Measurements from ENCODE around the gene PSKH1.

DNA sequence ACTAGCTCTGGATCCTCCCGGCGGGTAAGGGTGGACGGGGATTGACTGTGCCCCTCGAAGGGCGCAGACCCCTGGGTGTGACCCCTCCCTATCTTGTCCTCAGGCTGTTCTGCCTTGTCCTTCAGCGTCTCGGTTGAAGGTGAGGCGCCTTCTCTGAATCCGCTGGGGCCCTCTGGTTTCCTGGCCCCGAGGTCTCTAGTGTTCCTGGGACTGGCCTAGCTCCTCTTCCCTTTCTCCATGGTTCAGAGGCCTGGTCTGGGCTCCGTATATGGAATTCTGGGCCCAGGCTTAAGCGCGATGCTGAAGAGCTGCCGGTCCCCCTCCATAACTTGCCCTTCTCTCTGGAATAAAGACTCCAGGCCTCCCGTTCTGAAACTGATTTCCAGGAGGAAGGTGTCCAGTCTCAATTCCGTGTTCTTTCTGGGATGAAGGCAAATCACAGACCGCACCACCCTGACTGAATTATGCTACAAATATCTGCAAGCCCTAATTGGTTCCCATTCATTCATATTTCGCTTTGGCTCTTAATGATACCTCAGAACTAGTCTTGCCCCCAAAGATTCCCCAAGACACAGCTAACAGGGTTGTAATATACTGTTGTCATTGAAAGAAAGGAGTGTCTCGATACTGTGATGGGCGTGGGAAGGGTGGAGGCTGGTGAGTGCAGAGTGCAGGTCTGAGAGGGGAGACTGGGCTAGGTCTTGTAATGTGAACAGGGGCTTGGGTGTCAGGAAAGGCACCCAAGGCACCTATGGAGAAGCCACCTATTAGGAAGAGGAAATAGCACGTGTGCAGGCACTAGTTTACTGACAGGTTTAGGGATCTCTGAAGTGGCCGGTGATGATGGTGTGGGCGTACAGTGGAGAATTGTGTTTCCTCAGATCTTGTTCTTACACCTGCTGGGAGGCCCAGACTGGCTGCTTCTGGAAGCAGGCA is 19.4 kb upstream of the PSKH1 start:
- TF ChIP-seq, protein P1, sequence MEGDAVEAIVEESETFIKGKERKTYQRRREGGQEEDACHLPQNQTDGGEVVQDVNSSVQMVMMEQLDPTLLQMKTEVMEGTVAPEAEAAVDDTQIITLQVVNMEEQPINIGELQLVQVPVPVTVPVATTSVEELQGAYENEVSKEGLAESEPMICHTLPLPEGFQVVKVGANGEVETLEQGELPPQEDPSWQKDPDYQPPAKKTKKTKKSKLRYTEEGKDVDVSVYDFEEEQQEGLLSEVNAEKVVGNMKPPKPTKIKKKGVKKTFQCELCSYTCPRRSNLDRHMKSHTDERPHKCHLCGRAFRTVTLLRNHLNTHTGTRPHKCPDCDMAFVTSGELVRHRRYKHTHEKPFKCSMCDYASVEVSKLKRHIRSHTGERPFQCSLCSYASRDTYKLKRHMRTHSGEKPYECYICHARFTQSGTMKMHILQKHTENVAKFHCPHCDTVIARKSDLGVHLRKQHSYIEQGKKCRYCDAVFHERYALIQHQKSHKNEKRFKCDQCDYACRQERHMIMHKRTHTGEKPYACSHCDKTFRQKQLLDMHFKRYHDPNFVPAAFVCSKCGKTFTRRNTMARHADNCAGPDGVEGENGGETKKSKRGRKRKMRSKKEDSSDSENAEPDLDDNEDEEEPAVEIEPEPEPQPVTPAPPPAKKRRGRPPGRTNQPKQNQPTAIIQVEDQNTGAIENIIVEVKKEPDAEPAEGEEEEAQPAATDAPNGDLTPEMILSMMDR (IDR thresholded peaks at IDR 0.05): no peak
- TF ChIP-seq MYC (IDR thresholded peaks at IDR 0.05; ENCODE audit: borderline replicate concordance, low read length): no peak
- no peak for TF ChIP-seq MAFK (IDR thresholded peaks at IDR 0.05; ENCODE audit: partially characterized antibody)
- TF ChIP-seq, protein P2, sequence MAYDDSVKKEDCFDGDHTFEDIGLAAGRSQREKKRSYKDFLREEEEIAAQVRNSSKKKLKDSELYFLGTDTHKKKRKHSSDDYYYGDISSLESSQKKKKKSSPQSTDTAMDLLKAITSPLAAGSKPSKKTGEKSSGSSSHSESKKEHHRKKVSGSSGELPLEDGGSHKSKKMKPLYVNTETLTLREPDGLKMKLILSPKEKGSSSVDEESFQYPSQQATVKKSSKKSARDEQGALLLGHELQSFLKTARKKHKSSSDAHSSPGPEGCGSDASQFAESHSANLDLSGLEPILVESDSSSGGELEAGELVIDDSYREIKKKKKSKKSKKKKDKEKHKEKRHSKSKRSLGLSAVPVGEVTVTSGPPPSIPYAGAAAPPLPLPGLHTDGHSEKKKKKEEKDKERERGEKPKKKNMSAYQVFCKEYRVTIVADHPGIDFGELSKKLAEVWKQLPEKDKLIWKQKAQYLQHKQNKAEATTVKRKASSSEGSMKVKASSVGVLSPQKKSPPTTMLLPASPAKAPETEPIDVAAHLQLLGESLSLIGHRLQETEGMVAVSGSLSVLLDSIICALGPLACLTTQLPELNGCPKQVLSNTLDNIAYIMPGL (CRISPR knock-in tag; IDR thresholded peaks at IDR 0.05; ENCODE audit: borderline replicate concordance): no peak
